HepG2 (cell line): ENCODE measurements around the gene NRSN2. TPM values are rescaled to one million over a fixed set of nuclear protein-coding genes. Genes with fewer than 3 reads are reported as not detected.
A peak's percentile ranks its signal among the peaks of the same experiment; 100 is the strongest.

Source experiments
- CREB1 ChIP-seq, 2 experiments: fragments of 450-650 bp in 1 of 2; IDR thresholded peaks; 2 replicates each; pipeline ENCODE4 v1.6.1; 2016 to 2017; ENCODE audit warnings: control low read depth in 1 of 2, mild to moderate bottlenecking in 1 of 2, missing compliant biosample characterization in 1 of 2, missing genetic modification characterization in 1 of 2
- HES4 ChIP-seq: sonication (generic); formaldehyde crosslinking; IDR thresholded peaks from 2 replicates; pipeline ENCODE4 v1.9.0; 2021; ENCODE audit warnings: mild to moderate bottlenecking, missing genetic modification reagents, borderline replicate concordance
- JDP2 ChIP-seq: sonication (generic); formaldehyde crosslinking; IDR thresholded peaks from 2 replicates; pipeline ENCODE4 v1.8.1; 2022; ENCODE audit warnings: missing genetic modification reagents, borderline replicate concordance
- JUNB ChIP-seq: sonication (generic); formaldehyde crosslinking; IDR thresholded peaks from 2 replicates; pipeline ENCODE4 v1.8.0; 2022; ENCODE audit warnings: missing genetic modification reagents, mild to moderate bottlenecking, borderline replicate concordance
- KLF11 ChIP-seq: IDR thresholded peaks from 2 replicates; pipeline ENCODE4 v1.6.1; 2016; ENCODE audit warnings: missing compliant biosample characterization
- MEIS2 ChIP-seq: sonication (generic); formaldehyde crosslinking; IDR thresholded peaks from 2 replicates; pipeline ENCODE4 v1.9.0; 2021; ENCODE audit warnings: mild to moderate bottlenecking, missing genetic modification reagents
- NFE2L2 ChIP-seq: fragments of 150-350 bp; IDR thresholded peaks from 2 replicates; pipeline ENCODE4 v1.6.1; 2014; ENCODE audit warnings: low read length
- NFIB ChIP-seq: sonication (generic); formaldehyde crosslinking; IDR thresholded peaks from 2 replicates; pipeline ENCODE4 v1.9.0; 2021; ENCODE audit warnings: missing genetic modification reagents, mild to moderate bottlenecking, borderline replicate concordance
- SATB2 ChIP-seq: sonication (generic); formaldehyde crosslinking; IDR thresholded peaks from 2 replicates; pipeline ENCODE4 v1.5.0; 2020; ENCODE audit warnings: missing genetic modification reagents
- SIN3B ChIP-seq: fragments of 150-350 bp; IDR thresholded peaks from 2 replicates; pipeline ENCODE4 v1.6.1; 2014; ENCODE audit warnings: low read length
- SRSF4 ChIP-seq: fragments of 200-400 bp; formaldehyde crosslinking; IDR thresholded peaks from one replicate; pipeline ENCODE4 v1.6.1; 2018; ENCODE audit warnings: mild to moderate bottlenecking, low read depth, low read length, moderate library complexity; ENCODE audit not compliant: poor library complexity, severe bottlenecking
- SUZ12 ChIP-seq: fragments of 150-350 bp; IDR thresholded peaks from 2 replicates; pipeline ENCODE4 v1.6.1; 2014; ENCODE audit warnings: low read depth, low read length
- TBL1XR1 ChIP-seq: fragments of 150-350 bp; IDR thresholded peaks from 2 replicates; pipeline ENCODE4 v1.6.1; 2014; ENCODE audit warnings: borderline replicate concordance, low read length; ENCODE audit not compliant: partially characterized antibody
- TBX2 ChIP-seq: sonication (generic); formaldehyde crosslinking; IDR thresholded peaks from 2 replicates; pipeline ENCODE4 v1.5.0; 2020; ENCODE audit warnings: missing genetic modification reagents, mild to moderate bottlenecking, borderline replicate concordance
- TBX3 ChIP-seq: fragments of 450-650 bp; IDR thresholded peaks from 2 replicates; pipeline ENCODE4 v1.6.1; 2017; ENCODE audit warnings: antibody characterized with exemption, mild to moderate bottlenecking, inconsistent platforms, borderline replicate concordance
- TOE1 ChIP-seq: sonication (generic); formaldehyde crosslinking; IDR thresholded peaks from 2 replicates; pipeline ENCODE4 v1.4.0; 2020; ENCODE audit warnings: mild to moderate bottlenecking, missing genetic modification reagents
- ZEB1 ChIP-seq: IDR thresholded peaks from 2 replicates; pipeline ENCODE4 v1.6.1; 2012; ENCODE audit warnings: mild to moderate bottlenecking, low read depth, inconsistent platforms; ENCODE audit not compliant: insufficient replicate concordance
- ZMYM3 ChIP-seq: sonication (generic); formaldehyde crosslinking; IDR thresholded peaks from 2 replicates; pipeline ENCODE4 v1.5.1; 2020; ENCODE audit warnings: mild to moderate bottlenecking, missing genetic modification reagents
- ZNF251 ChIP-seq: sonication (generic); formaldehyde crosslinking; IDR thresholded peaks from 2 replicates; pipeline ENCODE4 v1.9.0; 2021; ENCODE audit warnings: mild to moderate bottlenecking, missing genetic modification reagents
- ZNF335 ChIP-seq: sonication (generic); formaldehyde crosslinking; IDR thresholded peaks from 2 replicates; pipeline ENCODE4 v1.4.0; 2020; ENCODE audit warnings: missing genetic modification reagents
- ZNF557 ChIP-seq: sonication (generic); formaldehyde crosslinking; IDR thresholded peaks from 2 replicates; pipeline ENCODE4 v1.4.0; 2020; ENCODE audit warnings: missing genetic modification reagents
- ZNF703 ChIP-seq: sonication (generic); formaldehyde crosslinking; IDR thresholded peaks from 2 replicates; pipeline ENCODE4 v1.5.1; 2020; ENCODE audit warnings: missing genetic modification reagents, mild to moderate bottlenecking, moderate library complexity, borderline replicate concordance
- ZSCAN22 ChIP-seq: sonication (generic); formaldehyde crosslinking; IDR thresholded peaks from 2 replicates; pipeline ENCODE4 v1.4.0; 2020; ENCODE audit warnings: mild to moderate bottlenecking, missing genetic modification reagents
- polyA plus RNA-seq, 8 experiments: library from polyadenylated mRNA; depleted of rRNA in 3 of 8; stranded (reverse) in 7 of 8; unstranded in 1 of 8; fragments of >200 nt; fragmentation: Illumina TruSeq in 4 of 8; extraction: Trizol in 4 of 8; gene quantifications; 2 replicates each; pipeline versions ENCODE4 v1.2.1 to v1.2.3, GENCODE V29; 2011 to 2016; ENCODE audit warnings: low read depth in 4 of 8, missing spikeins in 1 of 8, mixed read lengths in 1 of 8; ENCODE audit not compliant: insufficient read depth in 1 of 8
- total RNA-seq, 5 experiments: library from RNA; depleted of rRNA; stranded (reverse); fragments of >200 nt; fragmentation: Illumina TruSeq; extraction: Trizol; gene quantifications; 2 replicates each; pipeline ENCODE4 v1.2.3, GENCODE V29; 2016; ENCODE audit warnings: low read depth in 1 of 5
- TF ChIP-seq, protein P1 (sequence below): sonication (generic); formaldehyde crosslinking; IDR thresholded peaks from 2 replicates; pipeline ENCODE4 v1.4.0; 2020; ENCODE audit warnings: missing genetic modification reagents, borderline replicate concordance
- TF ChIP-seq, protein P2 (sequence below): sonication (generic); formaldehyde crosslinking; IDR thresholded peaks from 2 replicates; pipeline ENCODE4 v1.4.0; 2020; ENCODE audit warnings: missing genetic modification reagents
- TF ChIP-seq, protein P3 (sequence below): sonication (generic); formaldehyde crosslinking; IDR thresholded peaks from 2 replicates; pipeline ENCODE4 v1.5.1; 2020; ENCODE audit warnings: mild to moderate bottlenecking, missing genetic modification reagents, moderate library complexity

Gene NRSN2
- total and polyA plus RNA-seq, 2 of the 13 experiments (the other 11 are each of a cell fraction or from before 2014, with no cell fraction given) = 32.3 to 49.4 TPM

DNA sequence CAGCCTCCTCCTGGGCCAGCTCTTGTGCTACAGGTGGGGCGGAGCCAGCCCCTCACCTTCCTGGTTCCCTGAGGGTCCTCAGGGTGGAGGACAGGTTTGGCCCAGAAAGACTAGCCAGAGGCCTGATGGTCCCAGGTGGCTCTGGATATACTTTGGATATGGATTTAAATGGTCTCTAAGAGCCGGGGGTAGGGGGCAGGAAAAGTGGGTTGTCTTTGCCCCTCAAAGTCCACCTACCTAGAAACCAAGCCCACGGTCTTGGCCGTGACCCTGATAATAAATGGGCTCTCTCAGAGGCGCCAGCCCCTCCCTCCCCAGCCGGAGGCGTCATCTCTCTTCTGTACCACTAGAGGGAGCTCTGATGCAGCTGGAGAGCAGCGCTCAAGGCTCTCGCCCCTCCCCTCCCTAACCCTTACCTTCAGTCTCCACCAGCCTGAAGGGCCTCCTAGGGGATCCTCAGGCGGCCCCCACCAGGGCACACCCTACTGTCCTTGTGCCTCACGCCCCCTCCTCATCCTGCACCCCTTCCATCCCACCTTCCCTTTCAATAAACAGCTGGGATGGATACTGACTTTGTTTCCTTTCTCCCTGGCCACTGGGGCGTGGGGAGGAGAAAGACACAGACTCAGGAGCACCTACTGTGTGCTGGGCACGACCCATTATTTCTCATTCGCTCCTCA is 7.5 kb downstream of the NRSN2 start (continued):
- no peak for TF ChIP-seq HES4 (CRISPR knock-in tag)
- TF ChIP-seq NFIB = no peak
- TF ChIP-seq TBX2 (CRISPR knock-in tag) = peak; percentile 76; the same call in 1 of the 2 replicates
- TF ChIP-seq, protein P1, sequence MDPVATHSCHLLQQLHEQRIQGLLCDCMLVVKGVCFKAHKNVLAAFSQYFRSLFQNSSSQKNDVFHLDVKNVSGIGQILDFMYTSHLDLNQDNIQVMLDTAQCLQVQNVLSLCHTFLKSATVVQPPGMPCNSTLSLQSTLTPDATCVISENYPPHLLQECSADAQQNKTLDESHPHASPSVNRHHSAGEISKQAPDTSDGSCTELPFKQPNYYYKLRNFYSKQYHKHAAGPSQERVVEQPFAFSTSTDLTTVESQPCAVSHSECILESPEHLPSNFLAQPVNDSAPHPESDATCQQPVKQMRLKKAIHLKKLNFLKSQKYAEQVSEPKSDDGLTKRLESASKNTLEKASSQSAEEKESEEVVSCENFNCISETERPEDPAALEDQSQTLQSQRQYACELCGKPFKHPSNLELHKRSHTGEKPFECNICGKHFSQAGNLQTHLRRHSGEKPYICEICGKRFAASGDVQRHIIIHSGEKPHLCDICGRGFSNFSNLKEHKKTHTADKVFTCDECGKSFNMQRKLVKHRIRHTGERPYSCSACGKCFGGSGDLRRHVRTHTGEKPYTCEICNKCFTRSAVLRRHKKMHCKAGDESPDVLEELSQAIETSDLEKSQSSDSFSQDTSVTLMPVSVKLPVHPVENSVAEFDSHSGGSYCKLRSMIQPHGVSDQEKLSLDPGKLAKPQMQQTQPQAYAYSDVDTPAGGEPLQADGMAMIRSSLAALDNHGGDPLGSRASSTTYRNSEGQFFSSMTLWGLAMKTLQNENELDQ (CRISPR knock-in tag) = no peak
- peak; percentile 71; the same call in 1 of the 2 replicates for TF ChIP-seq MEIS2 (CRISPR knock-in tag)
- TF ChIP-seq, protein P2, sequence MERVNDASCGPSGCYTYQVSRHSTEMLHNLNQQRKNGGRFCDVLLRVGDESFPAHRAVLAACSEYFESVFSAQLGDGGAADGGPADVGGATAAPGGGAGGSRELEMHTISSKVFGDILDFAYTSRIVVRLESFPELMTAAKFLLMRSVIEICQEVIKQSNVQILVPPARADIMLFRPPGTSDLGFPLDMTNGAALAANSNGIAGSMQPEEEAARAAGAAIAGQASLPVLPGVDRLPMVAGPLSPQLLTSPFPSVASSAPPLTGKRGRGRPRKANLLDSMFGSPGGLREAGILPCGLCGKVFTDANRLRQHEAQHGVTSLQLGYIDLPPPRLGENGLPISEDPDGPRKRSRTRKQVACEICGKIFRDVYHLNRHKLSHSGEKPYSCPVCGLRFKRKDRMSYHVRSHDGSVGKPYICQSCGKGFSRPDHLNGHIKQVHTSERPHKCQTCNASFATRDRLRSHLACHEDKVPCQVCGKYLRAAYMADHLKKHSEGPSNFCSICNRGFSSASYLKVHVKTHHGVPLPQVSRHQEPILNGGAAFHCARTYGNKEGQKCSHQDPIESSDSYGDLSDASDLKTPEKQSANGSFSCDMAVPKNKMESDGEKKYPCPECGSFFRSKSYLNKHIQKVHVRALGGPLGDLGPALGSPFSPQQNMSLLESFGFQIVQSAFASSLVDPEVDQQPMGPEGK = peak; percentile 92
- no peak for TF ChIP-seq SUZ12
- no peak for TF ChIP-seq TBX3
- peak; percentile 50; the same call in 1 of the 2 replicates for TF ChIP-seq ZMYM3 (CRISPR knock-in tag)
- peak; percentile 47 for TF ChIP-seq TBL1XR1
- TF ChIP-seq KLF11 (CRISPR knock-in tag) = peak; percentile 82
- TF ChIP-seq ZNF557 (CRISPR knock-in tag) = no peak
- TF ChIP-seq SIN3B = peak; percentile 42; the same call in 1 of the 2 replicates
- TF ChIP-seq ZEB1 = peak; percentile 26
- no peak for TF ChIP-seq SATB2
- TF ChIP-seq SRSF4 = no peak
- TF ChIP-seq, protein P3, sequence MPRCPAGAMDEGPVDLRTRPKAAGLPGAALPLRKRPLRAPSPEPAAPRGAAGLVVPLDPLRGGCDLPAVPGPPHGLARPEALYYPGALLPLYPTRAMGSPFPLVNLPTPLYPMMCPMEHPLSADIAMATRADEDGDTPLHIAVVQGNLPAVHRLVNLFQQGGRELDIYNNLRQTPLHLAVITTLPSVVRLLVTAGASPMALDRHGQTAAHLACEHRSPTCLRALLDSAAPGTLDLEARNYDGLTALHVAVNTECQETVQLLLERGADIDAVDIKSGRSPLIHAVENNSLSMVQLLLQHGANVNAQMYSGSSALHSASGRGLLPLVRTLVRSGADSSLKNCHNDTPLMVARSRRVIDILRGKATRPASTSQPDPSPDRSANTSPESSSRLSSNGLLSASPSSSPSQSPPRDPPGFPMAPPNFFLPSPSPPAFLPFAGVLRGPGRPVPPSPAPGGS (CRISPR knock-in tag) = peak; percentile 62
- TF ChIP-seq CREB1 (IDR thresholded peaks at IDR 0.05) = no peak
- TF ChIP-seq CREB1 (CRISPR knock-in tag; IDR thresholded peaks at IDR 0.05) = no peak
- TF ChIP-seq TOE1 (CRISPR knock-in tag) = peak; percentile 74; the same call in 1 of the 2 replicates
- no peak for TF ChIP-seq ZNF251 (CRISPR knock-in tag)
- TF ChIP-seq JUNB = no peak
- TF ChIP-seq ZSCAN22 (CRISPR knock-in tag) = 0 out of 2 replicates have a peak, but pooled peaks have one; percentile 43
- no peak for TF ChIP-seq ZNF703 (CRISPR knock-in tag)
- no peak for TF ChIP-seq JDP2 (CRISPR knock-in tag)
- peak; percentile 86 for TF ChIP-seq ZNF335 (CRISPR knock-in tag)
- no peak for TF ChIP-seq NFE2L2
